Stimulated activated CD4-positive, alpha-beta T cell treated with anti-CD3 and anti-CD28 coated beads, Interleukin-1b, Interleukin-23, amount 100 ng/mL, for 48 hours (primary cell): ENCODE measurements around the gene AFF2.
"Not testable (repeated sequence)": the region's sequence is repeated elsewhere in the genome, so short reads cannot be mapped to it uniquely, and the experiment has no call there.

Source experiments
- DNase-seq: peaks from one replicate; pipeline ENCODE4 v3.0.0-alpha.2; 2020

Gene AFF2

GRCh38 chrX:148871422-148872160, 371.2 kb downstream of the AFF2 start:
- DNase-seq = no peak

- DNase-seq = no peak
These were observed 371.7 kb downstream of the AFF2 start for GRCh38 chrX:148872161-148872535.

- no peak for DNase-seq
These were observed 372.5 kb downstream of the AFF2 start for GRCh38 chrX:148872881-148873280.

DNA sequence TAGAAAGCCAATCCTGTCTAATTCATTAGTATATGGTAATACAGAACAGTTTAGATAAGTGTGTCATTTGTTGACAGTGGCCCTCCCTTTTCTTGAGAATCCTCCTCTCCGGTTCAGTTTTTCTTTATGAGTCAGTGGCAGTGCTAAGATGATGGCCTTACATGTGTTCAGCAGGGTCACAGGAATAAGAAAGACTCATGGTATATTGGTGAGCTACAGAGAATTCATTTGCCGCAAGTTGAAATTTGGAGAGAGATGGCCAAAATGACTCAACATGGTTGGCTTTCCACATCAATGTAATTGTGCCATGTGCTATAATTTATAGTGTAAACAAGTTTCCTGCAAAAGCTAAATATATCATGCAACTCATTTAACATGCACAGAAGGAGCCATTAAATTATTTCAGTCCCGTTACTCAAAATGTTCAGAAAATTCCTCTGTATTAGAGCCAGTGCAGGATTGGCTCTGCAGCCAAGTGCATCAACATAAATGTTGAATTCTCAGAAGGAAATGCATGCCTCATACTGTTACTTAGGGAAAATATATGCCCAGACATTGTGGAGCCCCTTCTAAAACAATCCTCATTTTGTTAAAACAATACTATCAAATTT, 374.3 kb downstream of the AFF2 start:
- no peak for DNase-seq

- DNase-seq = no peak
These were observed 378.0 kb downstream of the AFF2 start for GRCh38 chrX:148878371-148878770.

DNA sequence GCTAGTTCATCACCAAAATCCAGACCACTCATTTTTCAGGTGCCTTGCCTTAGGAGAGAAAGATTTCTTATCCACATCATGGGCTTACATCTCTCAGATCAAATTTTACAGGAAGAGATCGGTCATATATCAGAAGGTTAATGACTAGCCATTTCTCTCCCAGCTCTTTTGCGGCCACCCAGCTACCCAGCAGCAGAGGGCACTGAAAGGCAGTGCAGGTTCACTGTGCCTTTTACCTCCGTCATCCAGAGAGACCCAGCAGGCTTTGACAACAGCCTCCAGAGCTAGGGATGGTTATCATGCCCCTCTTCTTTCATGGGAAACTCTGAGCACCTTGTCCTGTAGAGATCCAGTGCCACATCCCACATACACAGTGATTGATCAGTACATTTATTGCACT, 384.8 kb downstream of the AFF2 start:
- no peak for DNase-seq

DNA sequence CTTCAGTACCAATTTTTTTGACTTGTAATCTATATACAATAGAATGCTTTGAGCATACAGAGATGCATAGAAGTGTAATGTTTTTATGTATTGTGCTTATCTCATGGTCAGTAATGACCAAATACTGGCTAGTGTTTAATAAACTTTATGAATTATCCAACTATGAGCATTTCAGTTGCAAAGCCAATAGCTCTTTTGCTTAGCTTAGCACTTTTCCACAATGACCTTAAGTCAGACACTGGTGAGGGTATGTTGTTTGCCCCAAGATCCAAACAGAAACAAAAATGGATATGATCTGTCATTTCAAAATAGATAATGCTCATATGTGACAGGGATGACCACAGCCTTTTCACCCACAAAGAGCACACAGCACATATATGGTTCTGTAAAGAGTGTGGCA, 393.0 kb downstream of the AFF2 start:
- no peak for DNase-seq

- no peak for DNase-seq
These were observed 402.2 kb downstream of the AFF2 start for GRCh38 chrX:148902581-148902980.

DNA sequence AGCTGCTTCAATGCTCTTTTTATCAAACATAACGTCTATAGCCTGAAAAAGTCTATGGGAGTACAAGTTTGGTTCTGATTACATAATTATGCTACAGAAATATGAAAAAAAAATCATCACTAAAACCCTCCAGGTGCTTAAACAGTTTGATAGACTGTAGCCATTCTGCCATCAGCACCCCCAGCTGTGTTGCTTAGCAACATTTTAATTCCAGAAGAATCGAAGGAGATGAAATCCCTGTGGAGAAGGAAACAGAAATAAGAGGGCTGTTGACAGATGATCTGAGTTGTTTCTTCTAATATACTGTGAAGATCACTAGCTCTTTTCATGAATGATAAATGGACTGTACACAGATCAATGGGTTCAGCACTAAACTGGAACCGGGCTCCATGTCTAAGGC, 402.8 kb downstream of the AFF2 start:
- DNase-seq = no peak

GRCh38 chrX:148904421-148905111, 404.1 kb downstream of the AFF2 start:
- no peak for DNase-seq

DNA sequence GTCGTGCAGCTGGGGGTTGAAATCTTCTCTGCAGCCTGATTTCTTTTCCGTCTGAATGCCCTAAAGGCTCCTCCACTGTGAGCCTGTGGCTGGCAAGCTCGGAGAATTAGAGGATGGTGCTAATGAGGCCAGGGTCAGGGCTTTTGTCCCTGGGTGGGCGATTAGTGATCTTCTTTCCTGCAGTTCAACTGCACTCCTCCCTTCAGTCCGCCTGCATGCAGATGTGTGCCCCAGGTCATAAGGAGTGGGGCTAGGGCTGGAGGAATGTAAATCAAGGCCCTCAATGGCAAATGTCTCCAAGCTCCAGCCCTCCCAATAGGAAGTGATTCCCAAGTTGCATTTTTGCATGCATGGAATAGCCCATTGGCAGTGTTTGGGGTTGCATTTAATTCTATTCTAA, 405.0 kb downstream of the AFF2 start:
- no peak for DNase-seq

DNA sequence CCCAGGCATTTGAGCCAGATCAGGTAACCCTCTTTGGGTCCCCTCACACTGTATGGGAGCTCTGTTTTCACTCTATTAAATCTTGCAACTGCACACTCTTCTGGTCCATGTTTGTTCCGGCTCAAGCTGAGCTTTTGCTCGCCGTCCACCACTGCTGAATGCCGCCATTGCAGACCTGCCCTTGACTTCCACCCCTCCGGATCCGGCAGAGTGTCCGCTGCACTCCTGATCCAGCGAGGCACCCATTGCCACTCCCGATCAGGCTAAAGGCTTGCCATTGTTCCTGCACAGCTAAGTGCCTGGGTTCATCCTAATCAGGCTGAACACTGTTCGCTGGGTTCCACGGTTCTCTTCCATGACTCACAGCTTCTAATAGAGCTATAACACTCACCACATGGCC, 406.2 kb downstream of the AFF2 start:
- DNase-seq = not testable (repeated sequence)

DNA sequence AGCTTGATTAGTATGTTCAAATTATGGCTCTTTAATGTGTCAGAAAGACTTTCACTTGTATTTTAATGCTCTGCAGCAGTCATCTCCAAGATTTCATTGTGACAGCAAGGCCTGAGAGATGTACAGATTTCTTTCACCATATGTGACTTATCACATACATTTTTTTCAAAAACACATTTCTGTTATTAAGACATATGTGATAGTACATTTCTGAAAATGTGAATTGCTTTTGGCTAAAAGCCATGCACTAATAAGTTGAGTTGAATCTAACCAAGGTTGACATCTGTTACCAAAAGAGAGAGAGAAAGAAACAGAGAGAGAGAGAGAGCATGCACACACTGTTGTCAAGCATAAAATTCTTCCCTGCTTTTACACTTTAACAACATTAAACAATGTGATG, 409.3 kb downstream of the AFF2 start:
- DNase-seq = no peak

- DNase-seq = no peak
These were observed 413.6 kb downstream of the AFF2 start for GRCh38 chrX:148913971-148914370.

GRCh38 chrX:148914783-148915182, 414.4 kb downstream of the AFF2 start:
- DNase-seq = no peak

- no peak for DNase-seq
These were observed 415.1 kb downstream of the AFF2 start for GRCh38 chrX:148915474-148915873.

GRCh38 chrX:148917441-148917840, 417.0 kb downstream of the AFF2 start:
- DNase-seq = no peak

- DNase-seq = no peak
These were observed 423.2 kb downstream of the AFF2 start for GRCh38 chrX:148923631-148924030.

DNA sequence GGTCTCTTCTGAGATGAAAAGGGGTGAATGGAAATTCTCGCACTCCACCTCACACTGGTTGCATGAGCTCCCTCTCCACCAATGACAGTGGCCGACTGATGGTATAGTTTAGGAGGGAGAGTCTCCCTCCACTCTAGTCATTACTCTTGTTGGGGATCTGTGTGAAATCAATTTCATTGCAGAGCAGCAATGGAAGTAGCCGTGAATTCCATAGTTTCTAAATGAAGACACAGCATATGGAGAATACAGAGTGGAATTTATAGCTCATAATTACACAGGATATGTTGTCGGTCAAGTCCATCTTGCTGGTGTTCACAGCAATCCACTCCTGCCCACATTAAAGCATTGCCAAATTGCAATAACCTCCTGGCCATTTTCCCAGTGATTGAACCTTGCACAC, 426.0 kb downstream of the AFF2 start:
- no peak for DNase-seq

GRCh38 chrX:148928811-148929210, 428.4 kb downstream of the AFF2 start:
- no peak for DNase-seq

DNA sequence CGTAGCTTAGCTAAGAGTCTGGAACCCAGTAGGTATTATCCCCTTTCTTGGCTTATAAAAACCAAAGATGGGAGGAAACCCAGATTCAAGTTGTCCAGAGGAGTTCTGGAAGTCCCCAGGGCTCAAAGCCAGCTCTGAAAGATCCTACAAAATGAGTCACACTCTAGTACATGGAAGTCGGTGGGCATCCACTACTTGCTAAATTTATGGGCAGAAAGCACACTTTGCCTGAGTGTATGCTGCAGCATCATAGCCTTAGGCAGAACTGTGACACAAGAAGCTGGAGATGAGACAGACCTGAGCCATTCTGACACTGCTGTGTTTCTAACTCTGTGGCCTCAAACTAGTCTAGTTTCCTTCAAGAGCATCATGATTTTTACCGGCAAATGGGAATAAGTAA, 429.3 kb downstream of the AFF2 start:
- DNase-seq = no peak

GRCh38 chrX:148930206-148930729, 429.9 kb downstream of the AFF2 start:
- DNase-seq = no peak

DNA sequence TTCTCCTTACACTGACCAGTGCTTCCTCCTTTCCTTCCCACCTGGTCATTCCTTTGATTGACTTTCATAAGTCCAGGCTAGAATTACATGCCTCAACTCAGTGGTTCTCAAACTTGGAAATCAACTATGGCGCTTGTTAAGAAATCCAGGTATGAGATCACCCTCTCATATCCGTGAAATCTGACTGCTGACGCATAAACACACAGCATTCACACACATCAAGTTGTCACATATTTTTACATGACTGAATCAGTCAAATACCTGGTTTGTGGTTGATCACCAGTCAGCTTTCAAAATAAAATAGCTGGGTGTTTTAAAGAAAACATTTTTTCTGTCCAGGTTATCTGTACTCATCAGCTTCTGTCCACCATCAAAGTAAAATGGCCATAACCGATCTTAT, 433.5 kb downstream of the AFF2 start:
- no peak for DNase-seq

GRCh38 chrX:148938348-148938747, 437.9 kb downstream of the AFF2 start:
- no peak for DNase-seq
